ENCODE measurements around the gene VAMP1. TPM values are rescaled to one million over a fixed set of nuclear protein-coding genes. Genes with fewer than 3 reads are reported as not detected.
A peak's percentile ranks its signal among the peaks of the same experiment; 100 is the strongest.

Gene VAMP1
- total RNA-seq, 4 donors from 2014 or later: 2.1 to 5.4 (median 3.7) TPM

DNA sequence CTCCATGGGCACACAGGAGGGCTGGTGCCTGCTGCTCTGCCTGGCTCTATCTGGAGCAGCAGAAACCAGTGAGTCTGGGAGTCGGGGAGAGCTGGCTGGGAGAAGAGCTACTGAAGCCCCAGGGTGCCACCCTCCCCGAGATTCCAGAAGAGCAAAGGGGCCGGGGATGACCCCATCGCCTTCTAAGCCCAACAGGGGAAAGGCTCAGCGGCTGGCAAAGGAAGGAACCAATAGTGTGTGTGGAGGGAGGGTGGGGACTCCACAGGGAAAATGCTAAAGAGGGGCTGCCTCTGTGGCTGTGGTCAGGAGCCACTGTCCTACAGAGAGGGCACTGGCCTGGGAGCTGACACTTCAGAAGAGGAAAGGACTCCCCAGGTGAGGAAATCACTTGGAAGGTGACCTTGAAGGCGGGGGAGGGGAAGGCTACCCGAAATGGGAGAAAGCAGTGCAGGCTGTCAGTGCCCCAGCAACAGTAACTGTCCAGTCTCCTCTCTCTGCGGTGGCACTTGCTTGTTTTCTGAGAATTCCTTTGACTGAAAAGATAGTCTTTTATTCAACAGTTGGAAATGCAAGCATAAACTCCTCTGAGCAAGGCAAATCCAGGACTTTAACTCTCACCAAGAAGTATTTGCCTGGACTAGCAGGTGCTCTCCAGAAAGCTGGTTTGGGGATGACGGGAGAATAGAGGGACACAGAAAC lies 18.1 kb downstream of the VAMP1 start:
- H3K27me3 ChIP-seq: no peaks in the 10 kb centered on the region
- H3K36me3 ChIP-seq: peaks cover 24% of the 10 kb centered on the region
- TF ChIP-seq POLR2A (IDR thresholded peaks at IDR 0.05): peak in 1 of 2 donors; percentile 9
- TF ChIP-seq, protein P1, sequence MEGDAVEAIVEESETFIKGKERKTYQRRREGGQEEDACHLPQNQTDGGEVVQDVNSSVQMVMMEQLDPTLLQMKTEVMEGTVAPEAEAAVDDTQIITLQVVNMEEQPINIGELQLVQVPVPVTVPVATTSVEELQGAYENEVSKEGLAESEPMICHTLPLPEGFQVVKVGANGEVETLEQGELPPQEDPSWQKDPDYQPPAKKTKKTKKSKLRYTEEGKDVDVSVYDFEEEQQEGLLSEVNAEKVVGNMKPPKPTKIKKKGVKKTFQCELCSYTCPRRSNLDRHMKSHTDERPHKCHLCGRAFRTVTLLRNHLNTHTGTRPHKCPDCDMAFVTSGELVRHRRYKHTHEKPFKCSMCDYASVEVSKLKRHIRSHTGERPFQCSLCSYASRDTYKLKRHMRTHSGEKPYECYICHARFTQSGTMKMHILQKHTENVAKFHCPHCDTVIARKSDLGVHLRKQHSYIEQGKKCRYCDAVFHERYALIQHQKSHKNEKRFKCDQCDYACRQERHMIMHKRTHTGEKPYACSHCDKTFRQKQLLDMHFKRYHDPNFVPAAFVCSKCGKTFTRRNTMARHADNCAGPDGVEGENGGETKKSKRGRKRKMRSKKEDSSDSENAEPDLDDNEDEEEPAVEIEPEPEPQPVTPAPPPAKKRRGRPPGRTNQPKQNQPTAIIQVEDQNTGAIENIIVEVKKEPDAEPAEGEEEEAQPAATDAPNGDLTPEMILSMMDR (IDR thresholded peaks at IDR 0.05): no peak
- peaks cover 27% of the 10 kb centered on the region for H3K4me1 ChIP-seq
- 1% methylated on average over 9 of the region's 9 CpGs for WGBS
- peak in 1 of 2 donors; percentile 65 for DNase-seq (ENCODE audit: low spot score in 2 of 2)
- peak overlapping the region; percentile 85 for H3K4me3 ChIP-seq
- peak overlapping the region; percentile 98 for H3K27ac ChIP-seq
- no peaks in the 10 kb centered on the region for H3K9me3 ChIP-seq

DNA sequence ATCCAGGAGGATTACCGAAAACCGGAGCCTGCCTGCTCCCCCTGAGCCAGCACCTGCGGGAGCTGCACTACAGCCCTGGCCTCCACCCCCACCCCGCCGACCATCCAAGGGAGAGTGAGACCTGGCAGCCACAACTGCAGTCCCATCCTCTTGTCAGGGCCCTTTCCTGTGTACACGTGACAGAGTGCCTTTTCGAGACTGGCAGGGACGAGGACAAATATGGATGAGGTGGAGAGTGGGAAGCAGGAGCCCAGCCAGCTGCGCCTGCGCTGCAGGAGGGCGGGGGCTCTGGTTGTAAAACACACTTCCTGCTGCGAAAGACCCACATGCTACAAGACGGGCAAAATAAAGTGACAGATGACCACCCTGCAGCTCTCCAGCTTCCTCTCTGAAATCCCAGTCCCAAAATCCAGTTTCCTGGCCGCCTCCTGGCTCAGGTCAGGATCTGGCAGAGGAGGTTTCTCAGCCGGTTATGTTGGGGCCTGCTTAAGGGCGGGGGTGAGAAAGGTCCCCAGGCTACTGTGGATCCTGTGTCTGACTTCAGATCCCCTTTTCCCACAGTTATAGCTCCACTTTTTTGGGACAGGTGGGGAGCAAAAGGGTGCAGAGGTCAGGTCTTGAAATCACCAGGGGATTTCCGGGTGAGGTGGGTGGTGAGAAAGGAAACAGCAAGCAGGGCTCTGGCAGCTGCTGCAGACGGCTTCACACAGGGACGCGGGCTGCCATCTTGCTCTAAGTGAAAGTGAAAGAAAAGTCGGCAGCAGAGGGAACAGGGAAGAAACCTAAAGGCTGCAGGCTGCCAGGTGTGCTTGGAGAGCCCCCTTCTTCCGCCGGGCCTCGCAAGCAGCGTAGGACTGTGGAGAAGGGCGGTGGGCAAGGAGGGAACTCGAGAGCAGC lies 18.9 kb downstream of the VAMP1 start, which contains the start of gene TAPBPL:
Gene TAPBPL (plus strand): TSS at position 695 of the 897 bp plus-strand sequence. CDS start 207 bp downstream, outside the sequence.
- peak within 1 kb of the TSS; percentile 98 for H3K27ac ChIP-seq
- H3K4me3 ChIP-seq: peak within 1 kb of the TSS; percentile 85
- H3K36me3 ChIP-seq: peaks cover 18% of the 10 kb centered on the region
- H3K9me3 ChIP-seq: no peaks in the 10 kb centered on the region
- peak in 1 of 2 donors; percentile 85 for DNase-seq (ENCODE audit: low spot score in 2 of 2)
- 1% methylated on average over 26 of the region's 27 CpGs for WGBS
- no peaks in the 10 kb centered on the region for H3K27me3 ChIP-seq
- TF ChIP-seq, protein P1 (IDR thresholded peaks at IDR 0.05): no peak
- TF ChIP-seq POLR2A (IDR thresholded peaks at IDR 0.05): peak in 1 of 2 donors; percentile 41
- TF ChIP-seq POLR2AphosphoS5 (IDR thresholded peaks at IDR 0.05): peak in 1 of 3 donors; percentile 10
- peaks cover 27% of the 10 kb centered on the region for H3K4me1 ChIP-seq

GRCh38 chr12:6450869-6451347 lies 19.6 kb downstream of the VAMP1 start:
- Histone ChIP-seq H3K4me3 (peak overlapping the region; percentile 85), H3K27me3 (no peaks in the 10 kb centered on the region), H3K4me1 (peaks cover 27% of the 10 kb centered on the region), H3K36me3 (peaks cover 18% of the 10 kb centered on the region), H3K27ac (peak overlapping the region; percentile 98), H3K9me3 (no peaks in the 10 kb centered on the region)
- DNase-seq (ENCODE audit: low spot score in 2 of 2): peak in 1 of 2 donors; percentile 73
- TF ChIP-seq EP300 (IDR thresholded peaks at IDR 0.05) (no peak), POLR2A (IDR thresholded peaks at IDR 0.05) (no peak), POLR2AphosphoS5 (IDR thresholded peaks at IDR 0.05) (no peak)
- TF ChIP-seq, protein P1 (IDR thresholded peaks at IDR 0.05): no peak
- WGBS: 3% methylated on average over 11 of the region's 11 CpGs

DNA sequence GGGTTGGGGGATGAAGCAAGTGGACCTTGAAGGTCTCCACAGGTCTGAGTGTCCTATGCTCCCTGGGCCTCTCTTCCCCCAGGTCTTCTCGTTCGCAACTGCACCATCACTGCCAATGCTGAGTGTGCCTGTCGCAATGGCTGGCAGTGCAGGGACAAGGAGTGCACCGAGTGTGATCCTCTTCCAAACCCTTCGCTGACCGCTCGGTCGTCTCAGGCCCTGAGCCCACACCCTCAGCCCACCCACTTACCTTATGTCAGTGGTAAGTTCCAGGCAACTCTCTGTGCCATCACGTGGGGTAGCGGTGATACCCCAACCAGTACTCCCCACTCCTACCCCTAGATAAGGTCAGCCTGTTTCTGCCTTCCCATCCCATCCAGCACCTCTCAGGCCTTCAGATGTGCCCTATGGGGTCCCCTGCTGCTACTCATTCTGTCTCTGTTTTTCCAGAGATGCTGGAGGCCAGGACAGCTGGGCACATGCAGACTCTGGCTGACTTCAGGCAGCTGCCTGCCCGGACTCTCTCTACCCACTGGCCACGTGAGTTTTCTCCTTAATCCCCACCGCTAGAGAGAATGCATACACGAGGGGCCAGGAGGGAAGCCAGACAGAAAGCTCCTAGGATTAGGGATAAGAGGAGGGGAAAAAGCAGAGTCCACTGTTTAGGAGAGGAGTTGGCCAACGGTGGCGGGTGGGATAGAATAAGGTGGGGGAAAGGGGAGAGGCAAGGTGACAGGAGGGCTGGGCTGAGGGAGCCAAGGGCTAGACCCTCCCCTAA lies 20.2 kb downstream of the VAMP1 start:
- no peaks in the 10 kb centered on the region for H3K27me3 ChIP-seq
- 72% methylated on average over 16 of the region's 16 CpGs for WGBS
- peak in 1 of 2 donors; percentile 60 for DNase-seq (ENCODE audit: low spot score in 2 of 2)
- peaks cover 23% of the 10 kb centered on the region for H3K36me3 ChIP-seq
- H3K4me3 ChIP-seq: peak overlapping the region; percentile 85
- H3K4me1 ChIP-seq: peaks cover 27% of the 10 kb centered on the region
- TF ChIP-seq EP300 (IDR thresholded peaks at IDR 0.05) (no peak), POLR2AphosphoS5 (IDR thresholded peaks at IDR 0.05) (no peak), POLR2A (IDR thresholded peaks at IDR 0.05) (no peak)
- TF ChIP-seq, protein P1 (IDR thresholded peaks at IDR 0.05): no peak
- no peaks in the 10 kb centered on the region for H3K9me3 ChIP-seq
- peak overlapping the region; percentile 98 for H3K27ac ChIP-seq
